Calu3 (cell line): ENCODE results near the gene RASL10B. TPM values are rescaled to one million over a fixed set of nuclear protein-coding genes. Genes with fewer than 3 reads are reported as not detected.

ENCODE experiments used
- BruUV-seq: library from RNA; stranded (reverse); fragments of 400-500 nt; replicated peaks from 2 replicates; lab custom pipeline; 2021; lab: Mats Ljungman, UMichigan
- CTCF ChIA-PET: fragments of 300-600 bp; sonication (Branson Sonifier 250); formaldehyde crosslinking; loops from one replicate; lab custom pipeline; 2022; ENCODE audit warnings: antibody characterized with exemption; lab: Charles Lee
- DNase-seq: peaks from one replicate; pipeline ENCODE4 v3.0.0; 2022
- H3K27ac Mint-ChIP-seq: one replicate; pipeline ENCODE4 v1.8.0; 2022; ENCODE audit warnings: mixed read lengths; ENCODE audit not compliant: unreplicated experiment
- H3K27me3 Mint-ChIP-seq: one replicate; pipeline ENCODE4 v1.8.0; 2022; ENCODE audit warnings: mixed read lengths; ENCODE audit not compliant: unreplicated experiment
- H3K36me3 Mint-ChIP-seq: one replicate; pipeline ENCODE4 v1.8.0; 2022; ENCODE audit warnings: mild to moderate bottlenecking, moderate library complexity, mixed read lengths; ENCODE audit not compliant: insufficient read depth, unreplicated experiment
- H3K4me1 Mint-ChIP-seq: one replicate; pipeline ENCODE4 v1.8.0; 2022; ENCODE audit warnings: mild to moderate bottlenecking, low read depth, mixed read lengths; ENCODE audit not compliant: unreplicated experiment
- H3K4me3 Mint-ChIP-seq: one replicate; pipeline ENCODE4 v1.8.0; 2022; ENCODE audit warnings: mild to moderate bottlenecking, low read depth, moderate library complexity, mixed read lengths; ENCODE audit not compliant: unreplicated experiment
- H3K9me3 Mint-ChIP-seq: one replicate; pipeline ENCODE4 v1.8.0; 2022; ENCODE audit warnings: low read depth, mixed read lengths; ENCODE audit not compliant: unreplicated experiment
- CTCF ChIP-seq: fragments of 200-600 bp; IDR thresholded peaks from one replicate; pipeline ENCODE4 v1.8.0; 2022; ENCODE audit warnings: antibody characterized with exemption; ENCODE audit not compliant: unreplicated experiment
- intact Hi-C: fragments of 100-400 bp; cut with micrococcal nuclease; formaldehyde crosslinking; loops from one replicate; pipeline ENCODE4 v1.10.0; 2022; ENCODE audit not compliant: unreplicated experiment
- total RNA-seq: library from RNA; stranded (reverse); gene quantifications from 2 replicates; pipeline ENCODE4 v1.2.3, GENCODE V29; 2022

RASL10B gene
- total RNA-seq, 1 experiment from 2014 or later: 1.4 TPM

- CTCF ChIA-PET: interaction anchor here (0.6 kb wide), 1 partner anchor 71 kb away, joined by 4 read pairs; no protein-coding TSS in a partner anchor
- DNase-seq: no peak
- intact Hi-C loops: no loop called here
- no peak overlapping the region for H3K4me3 Mint-ChIP-seq
- peaks cover 7% of the 10 kb centered on the region for H3K4me1 Mint-ChIP-seq
- H3K27ac Mint-ChIP-seq: no peak overlapping the region
- H3K27me3 Mint-ChIP-seq: peaks cover 12% of the 10 kb centered on the region
- no TSS peak for BruUV-seq
- peaks cover 15% of the 10 kb centered on the region for H3K36me3 Mint-ChIP-seq
- no peaks in the 10 kb centered on the region for H3K9me3 Mint-ChIP-seq
- TF ChIP-seq CTCF: no peak
These were observed 1.3 kb downstream of the RASL10B start for GRCh38 chr17:35732806-35733136.

GRCh38 chr17:35733366-35733765, 1.9 kb downstream of the RASL10B start:
- no peak for DNase-seq
- intact Hi-C loops: no loop called here
- Mint-ChIP-seq H3K27me3 (peaks cover 12% of the 10 kb centered on the region), H3K36me3 (peaks cover 15% of the 10 kb centered on the region), H3K4me3 (no peak overlapping the region), H3K27ac (no peak overlapping the region), H3K9me3 (no peaks in the 10 kb centered on the region), H3K4me1 (peaks cover 7% of the 10 kb centered on the region)
- BruUV-seq: no TSS peak
- no peak for TF ChIP-seq CTCF
- CTCF ChIA-PET: interaction anchor here (0.6 kb wide), 1 partner anchor 38 kb away, joined by 5 read pairs; no protein-coding TSS in a partner anchor

- Mint-ChIP-seq H3K4me1 (peaks cover 7% of the 10 kb centered on the region), H3K36me3 (peaks cover 15% of the 10 kb centered on the region), H3K27ac (no peak overlapping the region), H3K4me3 (no peak overlapping the region), H3K9me3 (no peaks in the 10 kb centered on the region), H3K27me3 (peaks cover 22% of the 10 kb centered on the region)
- CTCF ChIA-PET: no interaction called here
- TF ChIP-seq CTCF: no peak
- intact Hi-C loops: no loop called here
- DNase-seq: no peak
- no TSS peak for BruUV-seq
These were observed 3.0 kb downstream of the RASL10B start for GRCh38 chr17:35734396-35734795.

GRCh38 chr17:35735036-35735805, 3.8 kb downstream of the RASL10B start:
- H3K4me1 Mint-ChIP-seq: peaks cover 7% of the 10 kb centered on the region
- H3K27me3 Mint-ChIP-seq: peaks cover 30% of the 10 kb centered on the region
- CTCF ChIA-PET: interaction anchor here (1.3 kb wide), 1 partner anchor 12 kb away, joined by 4 read pairs; no protein-coding TSS in a partner anchor

More at GRCh38 chr17:35735036-35735805, 3.8 kb downstream of the RASL10B start:
- Mint-ChIP-seq H3K4me3 (no peak overlapping the region), H3K36me3 (peaks cover 15% of the 10 kb centered on the region), H3K27ac (no peak overlapping the region), H3K9me3 (no peaks in the 10 kb centered on the region)
- no peak for TF ChIP-seq CTCF
- BruUV-seq: no TSS peak
- intact Hi-C loops: no loop called here
- DNase-seq: no peak
